ENCODE results near the gene LAMB4.

GRCh38 chr7:108027239-108027638 lies 102.9 kb downstream of the LAMB4 start:
- no peak for TF ChIP-seq CTCF (conservative IDR thresholded peaks at IDR 0.05 in 1 of 2, IDR thresholded peaks at IDR 0.05 in 1 of 2; ENCODE audit: low read depth in 1 of 2, low read length in 2 of 2)
- TF ChIP-seq EZH2 (IDR thresholded peaks at IDR 0.05; ENCODE audit: low read length, missing control alignments), result no peak
